GM21576 (cell line): Measurements from ENCODE around the gene TMEM79.
A peak's percentile ranks its signal among the peaks of the same experiment; 100 is the strongest.

Experiments
- ATAC-seq: cut with Tn5 transposase; IDR thresholded peaks from one replicate; pipeline ENCODE4 v1.9.1; 2021; ENCODE audit warnings: mild to moderate bottlenecking, moderate library complexity; ENCODE audit not compliant: unreplicated experiment

TMEM79 gene

GRCh38 chr1:156262461-156263287, 21.5 kb upstream of the TMEM79 start:
- ATAC-seq: no peak

- no peak for ATAC-seq
Measured at GRCh38 chr1:156263288-156263655, 20.9 kb upstream of the TMEM79 start.

- no peak for ATAC-seq
Measured at GRCh38 chr1:156266051-156266450, 18.1 kb upstream of the TMEM79 start.

- ATAC-seq: no peak
Measured at GRCh38 chr1:156268336-156268735, 15.8 kb upstream of the TMEM79 start.

- no peak for ATAC-seq
Measured at GRCh38 chr1:156270314-156270713, 13.8 kb upstream of the TMEM79 start.

GRCh38 chr1:156276532-156276931, 7.6 kb upstream of the TMEM79 start:
- ATAC-seq: no peak

- ATAC-seq: no peak
Measured at GRCh38 chr1:156276966-156277381, 7.2 kb upstream of the TMEM79 start.

- no peak for ATAC-seq
Measured at GRCh38 chr1:156279837-156280236, 4.3 kb upstream of the TMEM79 start.

- no peak for ATAC-seq
Measured at GRCh38 chr1:156281281-156281680, 2.8 kb upstream of the TMEM79 start.

- no peak for ATAC-seq
Measured at GRCh38 chr1:156281693-156282478, 2.2 kb upstream of the TMEM79 start.

GRCh38 chr1:156282479-156283222, 1.5 kb upstream of the TMEM79 start, which contains the start of gene SMG5:
Gene SMG5, minus strand, starts transcription at chr1:156282825. Its CDS starts 145 bp downstream, at chr1:156282680.
- ATAC-seq: peak; percentile 75

- no peak for ATAC-seq
Measured at GRCh38 chr1:156283521-156283920, 604 bp upstream of the TMEM79 start.

GRCh38 chr1:156284757-156285156, 632 bp downstream of the TMEM79 start:
- no peak for ATAC-seq

- ATAC-seq: no peak
Measured at GRCh38 chr1:156285437-156285836, 1.3 kb downstream of the TMEM79 start.

GRCh38 chr1:156286061-156286460, 1.9 kb downstream of the TMEM79 start:
- ATAC-seq: no peak

GRCh38 chr1:156289857-156290256, 5.7 kb downstream of the TMEM79 start:
- no peak for ATAC-seq

- no peak for ATAC-seq
Measured at GRCh38 chr1:156291226-156292061, 7.3 kb downstream of the TMEM79 start.

GRCh38 chr1:156293098-156293434, 8.9 kb downstream of the TMEM79 start:
- ATAC-seq: no peak

GRCh38 chr1:156293895-156294294, 9.8 kb downstream of the TMEM79 start:
- ATAC-seq: no peak

- no peak for ATAC-seq
Measured at GRCh38 chr1:156295391-156295947, 11.3 kb downstream of the TMEM79 start, which contains the start of gene GLMP. Gene GLMP, minus strand, starts transcription at chr1:156295679. Its CDS starts 34 bp downstream, at chr1:156295645.
